ENCODE measurements around the gene PLA1A. TPM values are rescaled to one million over a fixed set of nuclear protein-coding genes. Genes with fewer than 3 reads are reported as not detected.

PLA1A gene
- total RNA-seq, 5 donors from 2014 or later (not counting 1 experiment from before 2014, with no cell fraction given), result not detected

DNA sequence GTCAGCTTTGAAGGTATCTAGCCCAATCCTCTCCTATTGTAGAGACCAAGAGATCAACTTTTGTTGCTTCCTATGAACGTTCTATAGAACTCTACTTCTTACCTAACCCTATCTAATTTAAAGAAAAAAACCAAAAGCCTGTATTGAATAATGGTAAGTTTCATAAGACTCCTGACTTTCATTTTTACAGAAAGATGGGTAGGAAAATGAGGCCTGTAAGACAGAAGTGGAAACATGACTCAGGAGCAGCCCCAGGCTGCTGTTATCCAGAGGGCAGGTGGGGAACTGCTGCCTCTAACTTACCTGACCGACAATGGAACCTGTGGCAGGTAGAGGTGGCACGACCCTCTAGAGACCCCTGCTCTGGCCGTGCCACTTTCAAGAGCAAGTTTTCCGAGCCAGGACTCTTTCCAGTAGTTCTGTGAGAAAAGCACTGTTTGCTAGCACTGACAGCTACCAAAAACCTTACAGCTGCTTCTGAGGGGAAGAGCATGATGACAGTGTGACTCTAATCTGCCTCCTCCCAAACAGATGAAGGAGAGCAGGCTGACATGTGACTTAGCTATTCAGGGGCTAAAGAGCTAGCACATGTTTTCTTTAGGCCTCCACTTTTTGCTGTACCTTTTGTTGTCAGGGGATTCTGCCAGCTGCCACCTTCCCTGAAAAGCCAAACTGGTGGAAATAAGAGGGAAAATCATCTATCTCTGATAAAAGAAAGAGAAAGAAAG lies 45.2 kb downstream of the PLA1A start:
- Mint-ChIP-seq H3K4me1 (peaks cover 0 to 14% (median 5%) of the 10 kb centered on the region in 3 donors), H3K36me3 (peaks cover 62% of the 10 kb centered on the region), H3K9me3 (no peaks in the 10 kb centered on the region), H3K27ac (no peak overlapping the region), H3K27me3 (no peaks in the 10 kb centered on the region), H3K4me3 (no peak overlapping the region)
- no peak overlapping the region for H3K4me3 ChIP-seq (ENCODE audit: control insufficient read depth in 1 of 2, extremely low read depth in 1 of 2, low read length in 1 of 2)
- H3K27ac ChIP-seq (ENCODE audit: low read length), result no peak overlapping the region
- CTCF ChIA-PET, result no interaction called here
- POLR2A ChIA-PET, result no interaction called here
- DNase-seq (no peak), ATAC-seq (replicated peaks in 1 of 4) (no peak)
- H3K9me3 ChIP-seq, result no peaks in the 10 kb centered on the region
- H3K36me3 ChIP-seq (ENCODE audit: control insufficient read depth in 2 of 2, extremely low read depth in 1 of 2, insufficient read depth in 1 of 2, low read length in 1 of 2), result peaks cover 4 to 5% of the 10 kb centered on the region in 2 donors
- H3K4me1 ChIP-seq (ENCODE audit: control insufficient read depth in 1 of 2, extremely low read depth in 1 of 2, insufficient read depth in 2 of 2, low read length in 2 of 2), result peaks cover 0 to 4% of the 10 kb centered on the region in 2 experiments
- 86% methylated on average over 4 of the region's 5 CpGs for WGBS (ENCODE audit: insufficient coverage)
- no peaks in the 10 kb centered on the region for H3K27me3 ChIP-seq (replicated peaks in 1 of 2; ENCODE audit: control insufficient read depth in 2 of 2, extremely low read depth in 1 of 2, insufficient read depth in 2 of 2, low read length in 1 of 2)

DNA sequence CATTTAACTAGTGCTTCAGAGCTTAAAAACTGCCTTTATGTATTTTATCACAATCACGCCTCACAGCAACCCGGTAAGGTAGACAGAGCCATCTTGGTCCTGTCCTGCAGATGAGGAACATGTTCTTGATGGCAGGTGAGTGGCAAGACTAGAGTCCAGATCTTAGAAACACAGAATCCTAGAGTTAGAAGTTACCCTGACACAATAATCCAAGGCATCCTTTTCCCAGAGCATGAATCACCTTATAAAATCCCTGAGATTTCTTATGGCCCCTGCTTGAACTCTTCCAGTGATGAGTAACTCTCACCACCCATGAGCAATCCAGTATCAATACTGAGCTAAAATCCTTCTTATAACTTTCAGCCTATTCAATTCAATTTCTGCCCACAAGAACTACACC lies 45.8 kb downstream of the PLA1A start:
- no peaks in the 10 kb centered on the region for H3K27me3 ChIP-seq (replicated peaks in 1 of 2; ENCODE audit: control insufficient read depth in 2 of 2, extremely low read depth in 1 of 2, insufficient read depth in 2 of 2, low read length in 1 of 2)
- no peaks in the 10 kb centered on the region for H3K27me3 Mint-ChIP-seq
- H3K27ac Mint-ChIP-seq, result no peak overlapping the region
- CTCF ChIA-PET, result no interaction called here
- peaks cover 5 to 10% of the 10 kb centered on the region in 2 donors for H3K36me3 ChIP-seq (ENCODE audit: control insufficient read depth in 2 of 2, extremely low read depth in 1 of 2, insufficient read depth in 1 of 2, low read length in 1 of 2)
- H3K27ac ChIP-seq (ENCODE audit: low read length), result no peak overlapping the region
- H3K4me1 Mint-ChIP-seq, result peaks cover 0 to 9% (median 5%) of the 10 kb centered on the region in 3 donors
- no peak for DNase-seq
- no CpG with 5 or more reads among the region's 2 CpGs for WGBS (ENCODE audit: insufficient coverage)
- no peaks in the 10 kb centered on the region for H3K9me3 ChIP-seq
- peaks cover 67% of the 10 kb centered on the region for H3K36me3 Mint-ChIP-seq
- no peaks in the 10 kb centered on the region for H3K9me3 Mint-ChIP-seq
- H3K4me1 ChIP-seq (ENCODE audit: control insufficient read depth in 1 of 2, extremely low read depth in 1 of 2, insufficient read depth in 2 of 2, low read length in 2 of 2), result peaks cover 0 to 4% of the 10 kb centered on the region in 2 experiments
- H3K4me3 ChIP-seq (ENCODE audit: control insufficient read depth in 1 of 2, extremely low read depth in 1 of 2, low read length in 1 of 2), result no peak overlapping the region
- no peak for ATAC-seq (replicated peaks in 1 of 4)
- POLR2A ChIA-PET, result no interaction called here
- no peak overlapping the region for H3K4me3 Mint-ChIP-seq

DNA sequence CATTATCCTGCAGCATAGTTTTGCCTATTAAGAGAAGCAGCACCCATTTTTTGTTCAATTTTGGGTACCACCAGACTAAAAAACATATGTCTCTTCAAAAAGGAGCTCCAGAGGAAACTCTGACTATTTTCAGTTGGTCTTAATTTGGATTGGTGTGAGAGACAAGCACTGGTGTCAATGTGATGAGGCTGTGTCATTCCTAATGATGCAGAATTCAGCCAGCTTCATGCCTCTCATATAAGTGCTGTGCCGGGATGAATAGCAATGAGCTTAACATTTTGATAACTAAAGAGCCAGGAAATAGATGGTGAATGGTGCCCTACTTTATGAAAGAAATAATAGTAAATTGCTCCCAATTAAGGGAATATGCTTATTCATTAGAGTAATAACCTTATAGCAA lies 46.8 kb downstream of the PLA1A start:
- peaks cover 70% of the 10 kb centered on the region for H3K36me3 Mint-ChIP-seq
- ChIA-PET CTCF (no interaction called here), POLR2A (no interaction called here)
- no CpG with 5 or more reads among the region's 1 CpG for WGBS (ENCODE audit: insufficient coverage)
- no peak overlapping the region for H3K27ac Mint-ChIP-seq
- H3K9me3 Mint-ChIP-seq, result no peaks in the 10 kb centered on the region
- no peak overlapping the region for H3K27ac ChIP-seq (ENCODE audit: low read length)
- ATAC-seq (replicated peaks in 1 of 4) (no peak), DNase-seq (no peak)
- no peaks in the 10 kb centered on the region for H3K4me1 ChIP-seq (ENCODE audit: control insufficient read depth in 1 of 2, extremely low read depth in 1 of 2, insufficient read depth in 2 of 2, low read length in 2 of 2)
- no peaks in the 10 kb centered on the region for H3K9me3 ChIP-seq
- H3K27me3 Mint-ChIP-seq, result no peaks in the 10 kb centered on the region
- no peaks in the 10 kb centered on the region for H3K27me3 ChIP-seq (replicated peaks in 1 of 2; ENCODE audit: control insufficient read depth in 2 of 2, extremely low read depth in 1 of 2, insufficient read depth in 2 of 2, low read length in 1 of 2)
- peaks cover 5 to 12% of the 10 kb centered on the region in 2 donors for H3K36me3 ChIP-seq (ENCODE audit: control insufficient read depth in 2 of 2, extremely low read depth in 1 of 2, insufficient read depth in 1 of 2, low read length in 1 of 2)
- no peak overlapping the region for H3K4me3 ChIP-seq (ENCODE audit: control insufficient read depth in 1 of 2, extremely low read depth in 1 of 2, low read length in 1 of 2)
- H3K4me1 Mint-ChIP-seq, result peaks cover 0 to 3% (median 0%) of the 10 kb centered on the region in 3 donors
- no peak overlapping the region for H3K4me3 Mint-ChIP-seq

DNA sequence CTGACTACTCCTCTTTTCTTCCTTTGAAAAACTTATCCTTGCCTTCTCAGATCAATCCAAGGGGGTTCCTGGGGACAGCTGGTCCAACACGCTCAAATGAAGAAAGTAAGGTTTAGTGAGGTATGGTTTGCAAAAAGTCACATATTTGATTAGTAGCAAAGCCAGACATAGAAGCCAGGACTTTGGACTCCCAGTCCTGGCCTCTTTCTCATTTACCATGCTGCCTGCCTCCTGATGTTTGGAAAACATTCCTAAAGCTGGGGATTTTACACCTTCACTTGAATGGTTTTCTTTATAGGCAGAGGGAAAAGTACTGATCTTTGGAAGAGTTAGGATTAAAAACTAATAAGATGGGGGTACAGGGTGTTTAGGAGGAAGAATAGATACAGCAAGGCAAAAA lies 48.1 kb downstream of the PLA1A start:
- no peak overlapping the region for H3K27ac Mint-ChIP-seq
- POLR2A ChIA-PET, result no interaction called here

DNA sequence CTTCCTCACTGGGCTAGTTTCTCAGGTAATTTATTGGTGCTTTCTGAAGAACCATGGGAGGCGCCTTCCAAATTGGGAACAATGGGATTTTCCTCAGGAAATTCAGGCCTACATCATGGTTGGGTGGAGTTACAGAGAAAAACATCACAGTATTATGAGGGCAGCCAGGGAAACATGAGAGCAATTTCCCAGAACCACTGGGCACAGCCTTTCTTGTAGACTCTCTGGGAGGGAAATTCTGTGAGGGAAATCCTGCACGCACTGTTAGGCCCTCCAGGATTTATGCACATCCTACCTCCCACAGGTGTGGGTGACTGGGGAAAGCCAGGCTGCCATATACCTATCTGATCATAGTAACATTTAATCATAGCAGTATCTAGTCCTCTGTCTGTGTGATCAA lies 49.5 kb downstream of the PLA1A start:
- ATAC-seq (replicated peaks in 1 of 4) (no peak), DNase-seq (no peak)
- no peaks in the 10 kb centered on the region for H3K27me3 Mint-ChIP-seq
- no peaks in the 10 kb centered on the region for H3K9me3 Mint-ChIP-seq
- H3K4me3 Mint-ChIP-seq, result no peak overlapping the region
- no peaks in the 10 kb centered on the region for H3K4me1 Mint-ChIP-seq
- Histone ChIP-seq H3K27ac (ENCODE audit: low read length) (no peak overlapping the region), H3K9me3 (no peaks in the 10 kb centered on the region), H3K36me3 (ENCODE audit: control insufficient read depth in 2 of 2, extremely low read depth in 1 of 2, insufficient read depth in 1 of 2, low read length in 1 of 2) (peaks cover 2 to 12% of the 10 kb centered on the region in 2 donors), H3K4me1 (ENCODE audit: control insufficient read depth in 1 of 2, extremely low read depth in 1 of 2, insufficient read depth in 2 of 2, low read length in 2 of 2) (no peaks in the 10 kb centered on the region), H3K27me3 (replicated peaks in 1 of 2; ENCODE audit: control insufficient read depth in 2 of 2, extremely low read depth in 1 of 2, insufficient read depth in 2 of 2, low read length in 1 of 2) (no peaks in the 10 kb centered on the region), H3K4me3 (ENCODE audit: control insufficient read depth in 1 of 2, extremely low read depth in 1 of 2, low read length in 1 of 2) (no peak overlapping the region)
- no peak overlapping the region for H3K27ac Mint-ChIP-seq
- ChIA-PET POLR2A (no interaction called here), CTCF (no interaction called here)
- no CpG with 5 or more reads among the region's 2 CpGs for WGBS (ENCODE audit: insufficient coverage)
- H3K36me3 Mint-ChIP-seq, result peaks cover 71% of the 10 kb centered on the region

More for the DNA sequence above, 48.1 kb downstream of the PLA1A start:
- H3K4me1 Mint-ChIP-seq, result no peaks in the 10 kb centered on the region
- Histone ChIP-seq H3K4me3 (ENCODE audit: control insufficient read depth in 1 of 2, extremely low read depth in 1 of 2, low read length in 1 of 2) (no peak overlapping the region), H3K9me3 (no peaks in the 10 kb centered on the region), H3K27me3 (replicated peaks in 1 of 2; ENCODE audit: control insufficient read depth in 2 of 2, extremely low read depth in 1 of 2, insufficient read depth in 2 of 2, low read length in 1 of 2) (no peaks in the 10 kb centered on the region), H3K4me1 (ENCODE audit: control insufficient read depth in 1 of 2, extremely low read depth in 1 of 2, insufficient read depth in 2 of 2, low read length in 2 of 2) (no peaks in the 10 kb centered on the region), H3K27ac (ENCODE audit: low read length) (no peak overlapping the region), H3K36me3 (ENCODE audit: control insufficient read depth in 2 of 2, extremely low read depth in 1 of 2, insufficient read depth in 1 of 2, low read length in 1 of 2) (peaks cover 5 to 12% of the 10 kb centered on the region in 2 donors)
- ATAC-seq (replicated peaks in 1 of 4) (no peak), DNase-seq (no peak)
- WGBS (ENCODE audit: insufficient coverage), result no CpG with 5 or more reads among the region's 1 CpG
- H3K9me3 Mint-ChIP-seq, result no peaks in the 10 kb centered on the region
- no peak overlapping the region for H3K4me3 Mint-ChIP-seq
- CTCF ChIA-PET, result no interaction called here
- no peaks in the 10 kb centered on the region for H3K27me3 Mint-ChIP-seq
- H3K36me3 Mint-ChIP-seq, result peaks cover 71% of the 10 kb centered on the region

DNA sequence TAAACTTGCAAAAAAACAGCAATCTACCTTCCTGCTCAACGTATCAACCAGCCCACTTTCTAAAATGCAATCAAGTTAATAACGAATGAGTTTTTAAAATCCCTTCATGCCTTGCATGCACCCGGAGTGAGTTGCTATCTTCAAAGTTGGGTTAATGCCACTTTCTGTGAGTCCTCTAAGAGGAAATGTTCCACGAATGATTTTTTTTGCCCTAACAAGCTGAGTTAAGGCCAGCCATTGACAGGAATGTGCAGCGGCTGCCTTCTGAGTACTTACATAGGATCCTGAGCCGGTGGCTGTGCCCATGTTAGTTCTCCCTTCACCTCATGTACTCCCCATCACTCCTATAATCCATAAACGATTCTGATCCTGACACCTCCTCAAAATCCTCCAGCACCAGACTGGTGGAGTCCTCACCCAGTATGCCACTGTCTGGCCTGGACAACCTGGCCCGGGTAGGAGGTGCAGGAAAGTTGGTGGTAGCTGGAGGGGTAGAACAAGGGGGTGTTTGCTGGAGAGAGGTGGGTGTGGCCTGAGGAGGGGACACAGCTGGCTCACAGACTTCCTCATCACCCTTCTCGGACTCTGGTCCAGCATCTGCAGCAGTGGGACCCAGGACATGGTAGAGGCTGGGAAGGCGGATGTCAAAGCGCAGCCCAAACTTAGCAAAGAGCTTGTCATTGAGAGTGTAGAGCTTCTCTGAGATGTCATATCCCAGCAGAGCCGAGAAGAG lies 50.3 kb downstream of the PLA1A start:
- Histone ChIP-seq H3K27ac (ENCODE audit: low read length) (no peak overlapping the region), H3K4me1 (ENCODE audit: control insufficient read depth in 1 of 2, extremely low read depth in 1 of 2, insufficient read depth in 2 of 2, low read length in 2 of 2) (no peaks in the 10 kb centered on the region), H3K4me3 (ENCODE audit: control insufficient read depth in 1 of 2, extremely low read depth in 1 of 2, low read length in 1 of 2) (no peak overlapping the region), H3K36me3 (ENCODE audit: control insufficient read depth in 2 of 2, extremely low read depth in 1 of 2, insufficient read depth in 1 of 2, low read length in 1 of 2) (peaks cover 2 to 12% of the 10 kb centered on the region in 2 donors), H3K27me3 (replicated peaks in 1 of 2; ENCODE audit: control insufficient read depth in 2 of 2, extremely low read depth in 1 of 2, insufficient read depth in 2 of 2, low read length in 1 of 2) (no peaks in the 10 kb centered on the region), H3K9me3 (no peaks in the 10 kb centered on the region)
- Mint-ChIP-seq H3K36me3 (peaks cover 74% of the 10 kb centered on the region), H3K4me1 (no peaks in the 10 kb centered on the region), H3K27me3 (no peaks in the 10 kb centered on the region), H3K27ac (no peak overlapping the region), H3K9me3 (no peaks in the 10 kb centered on the region), H3K4me3 (no peak overlapping the region)
- 91% methylated on average over 6 of the region's 12 CpGs for WGBS (ENCODE audit: insufficient coverage)
- ATAC-seq (replicated peaks in 1 of 4) (no peak), DNase-seq (no peak)
- CTCF ChIA-PET, result no interaction called here
- POLR2A ChIA-PET, result no interaction called here

All from T-cell (primary cell).